GM19351 (cell line): ENCODE results near the gene DIS3L2.

ENCODE experiments used
- ATAC-seq: cut with Tn5 transposase; IDR thresholded peaks from one replicate; pipeline ENCODE4 v1.9.1; 2021; ENCODE audit warnings: mild to moderate bottlenecking, moderate library complexity; ENCODE audit not compliant: unreplicated experiment

DIS3L2 gene

DNA sequence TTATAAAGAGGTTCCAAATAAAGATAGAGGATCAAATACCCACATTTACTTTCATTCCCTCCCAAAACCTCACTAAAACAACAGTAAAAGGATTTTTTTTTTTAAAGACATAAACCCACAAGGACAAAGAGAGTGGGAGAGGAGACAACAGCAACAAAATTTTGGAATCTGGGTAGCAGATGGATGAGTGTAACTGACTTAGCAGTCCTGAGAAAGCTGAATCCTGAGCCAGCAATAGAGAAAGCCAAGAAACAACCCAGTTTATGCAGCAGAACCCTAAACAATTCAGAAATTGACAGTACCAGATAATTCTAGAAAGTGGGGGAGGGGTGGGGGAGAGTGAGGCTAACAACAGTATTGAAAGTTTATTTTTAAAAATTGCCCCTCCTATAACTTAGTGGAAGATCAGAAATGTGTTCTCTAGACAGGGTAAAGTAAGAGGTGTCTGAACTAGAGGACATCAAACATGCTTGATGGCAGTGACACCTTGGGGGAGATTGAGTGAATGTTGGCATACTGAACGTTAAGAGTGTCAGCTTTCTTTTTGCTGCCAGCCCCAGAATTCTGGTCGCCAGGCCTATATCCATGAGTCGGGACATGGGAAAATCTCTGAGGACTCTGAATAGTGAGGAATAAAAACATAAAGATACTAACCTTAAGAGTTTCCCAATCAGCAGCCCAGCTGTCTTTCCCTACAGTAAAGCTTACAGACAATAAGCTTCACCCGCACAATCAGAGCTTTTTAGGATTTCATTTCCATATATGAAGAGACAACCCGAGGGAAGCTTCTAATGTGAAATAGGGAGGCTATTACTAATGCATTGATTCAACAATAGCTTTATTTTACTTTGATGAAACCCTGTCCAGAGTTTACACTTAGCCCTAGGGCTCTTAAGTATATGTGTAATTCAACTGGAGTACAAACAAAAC lies 289.0 kb downstream of the DIS3L2 start:
- no peak for ATAC-seq

DNA sequence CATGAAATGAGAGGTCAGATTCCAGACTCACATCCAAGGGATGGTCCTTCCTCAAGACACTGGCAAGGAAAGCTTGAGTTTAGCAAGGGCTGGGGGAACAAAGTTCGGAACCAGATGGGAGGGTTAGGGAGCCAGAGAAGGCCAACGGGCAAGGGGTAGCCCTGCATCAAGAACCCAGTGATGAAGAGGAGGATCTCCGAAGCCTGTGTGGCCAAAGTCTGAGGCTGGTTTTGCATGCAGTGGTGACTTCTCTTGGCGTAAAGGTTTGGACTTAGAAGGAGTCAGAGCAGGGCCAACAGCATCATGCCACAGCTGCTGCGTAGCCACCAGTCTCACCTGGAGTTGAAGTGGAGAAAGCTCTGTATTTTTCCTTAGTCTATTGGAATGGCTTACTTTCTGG lies 293.5 kb downstream of the DIS3L2 start:
- no peak for ATAC-seq

DNA sequence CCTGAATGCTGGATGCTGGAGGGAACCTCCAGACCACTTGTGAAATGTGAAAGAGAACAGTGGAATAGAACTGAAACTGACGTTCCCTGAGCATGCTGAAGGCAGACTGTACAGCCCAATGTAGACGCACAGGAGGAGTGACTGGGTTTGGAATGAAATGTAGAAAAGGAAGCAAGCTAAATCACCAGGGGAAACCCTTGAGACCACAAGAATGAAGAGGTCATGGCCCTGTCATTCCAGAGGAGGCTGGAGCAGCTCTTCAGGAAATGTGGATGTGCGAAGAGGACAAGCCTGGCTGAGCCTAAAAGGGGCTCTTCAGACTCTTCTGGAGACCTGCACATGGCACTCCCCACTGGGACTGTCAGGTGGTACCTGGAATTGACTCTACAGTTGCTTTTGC lies 298.6 kb downstream of the DIS3L2 start:
- ATAC-seq, result no peak

DNA sequence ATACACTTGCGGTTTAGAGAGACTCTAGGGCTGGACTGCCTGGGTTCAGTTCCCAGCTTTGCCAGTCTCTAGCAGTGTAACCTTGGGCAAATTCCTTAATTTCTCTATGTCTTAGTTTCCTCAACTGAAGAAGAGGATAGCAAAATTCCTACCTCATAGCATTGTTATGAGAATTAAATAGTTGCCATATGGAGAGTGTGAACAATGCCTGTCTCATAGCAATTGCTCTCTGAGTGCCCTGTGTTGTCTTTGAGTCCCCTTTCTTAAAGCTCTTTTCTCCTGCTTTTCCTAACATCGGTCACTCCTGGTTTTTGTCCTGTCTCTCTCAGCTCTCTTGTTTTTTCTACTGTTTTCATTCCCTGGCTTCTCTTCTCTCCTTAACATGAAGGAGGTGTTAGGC lies 300.3 kb downstream of the DIS3L2 start:
- ATAC-seq, result no peak

DNA sequence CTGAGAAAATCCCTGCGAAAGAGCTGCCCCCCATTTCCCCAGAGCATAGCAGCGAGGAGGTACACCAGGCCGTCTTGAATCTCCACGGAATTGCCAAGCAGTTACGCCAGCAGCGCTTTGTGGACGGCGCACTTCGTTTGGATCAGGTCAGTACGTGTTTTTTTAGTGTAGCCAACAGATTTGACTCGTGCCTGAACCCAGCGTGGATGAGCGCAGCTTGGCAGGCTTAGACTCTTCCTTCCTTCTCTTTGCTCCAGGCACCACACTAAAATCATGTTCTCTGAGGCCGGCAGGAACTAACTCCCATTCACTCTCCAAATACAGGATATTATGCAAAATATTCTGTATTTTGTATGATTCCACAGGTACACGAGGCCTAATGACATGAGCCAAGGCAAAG lies 301.8 kb downstream of the DIS3L2 start:
- no peak for ATAC-seq

DNA sequence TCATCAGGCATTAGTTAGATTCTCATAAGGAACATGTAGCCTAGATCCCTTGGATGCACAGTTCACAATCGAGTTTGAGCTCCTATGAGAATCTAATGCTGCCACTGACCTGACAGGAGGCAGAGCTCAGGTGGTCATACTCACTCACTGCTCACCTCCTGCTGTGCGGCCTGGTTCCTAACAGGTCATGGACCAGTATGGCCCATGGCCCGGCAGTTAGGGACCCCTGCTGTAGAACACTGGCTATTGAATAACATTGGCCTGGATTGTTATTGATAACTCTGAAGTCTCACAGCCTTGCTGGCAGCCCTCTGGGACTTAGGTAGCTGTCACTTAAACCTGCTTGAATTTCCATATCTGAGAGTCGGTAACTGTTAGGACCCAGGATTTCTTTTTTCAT lies 302.6 kb downstream of the DIS3L2 start:
- no peak for ATAC-seq

DNA sequence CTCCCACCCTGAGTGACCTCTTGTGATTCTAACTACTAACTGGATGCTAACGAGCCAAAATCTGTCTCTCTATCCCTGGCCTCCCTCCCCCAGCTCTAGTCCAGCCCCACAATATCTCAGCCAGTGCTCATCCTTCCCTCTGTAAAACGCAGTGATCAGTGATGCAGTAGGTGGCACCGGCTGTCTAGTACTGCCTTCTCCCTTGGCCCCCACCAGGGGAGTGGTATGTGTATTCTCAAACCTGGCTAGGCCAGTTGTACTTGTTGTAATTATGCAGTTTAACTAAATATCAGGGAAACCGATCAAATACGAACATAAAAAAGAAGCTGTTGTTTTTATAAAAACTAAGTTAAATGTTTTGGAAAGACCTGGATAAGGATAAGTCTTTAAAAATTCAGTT lies 303.8 kb downstream of the DIS3L2 start:
- ATAC-seq, result no peak

DNA sequence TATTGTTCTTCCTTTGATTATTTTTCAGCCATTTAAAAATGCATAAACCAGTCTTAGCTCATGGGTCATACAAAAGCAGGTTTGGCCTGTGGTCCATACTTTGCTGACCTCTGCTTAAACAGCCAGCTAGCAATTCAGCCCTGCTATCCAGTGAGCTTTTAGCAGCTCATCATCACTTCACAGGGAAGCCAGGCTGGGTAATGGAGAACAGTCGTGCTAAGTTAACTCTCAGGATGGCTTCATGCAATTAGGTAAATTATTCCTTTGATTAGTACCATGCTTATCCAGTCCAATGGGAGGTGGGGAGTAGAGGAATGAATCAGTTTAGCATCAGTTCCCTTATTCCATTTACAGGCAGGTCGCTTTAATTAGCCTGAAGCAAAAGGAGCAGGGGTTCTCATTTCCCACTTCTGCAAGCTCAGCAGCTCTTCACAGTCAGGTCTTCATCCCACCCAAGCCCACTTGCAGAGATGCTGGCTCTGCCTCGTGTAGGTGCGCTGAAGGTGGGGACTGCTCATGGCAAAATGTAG lies 307.2 kb downstream of the DIS3L2 start:
- no peak for ATAC-seq

DNA sequence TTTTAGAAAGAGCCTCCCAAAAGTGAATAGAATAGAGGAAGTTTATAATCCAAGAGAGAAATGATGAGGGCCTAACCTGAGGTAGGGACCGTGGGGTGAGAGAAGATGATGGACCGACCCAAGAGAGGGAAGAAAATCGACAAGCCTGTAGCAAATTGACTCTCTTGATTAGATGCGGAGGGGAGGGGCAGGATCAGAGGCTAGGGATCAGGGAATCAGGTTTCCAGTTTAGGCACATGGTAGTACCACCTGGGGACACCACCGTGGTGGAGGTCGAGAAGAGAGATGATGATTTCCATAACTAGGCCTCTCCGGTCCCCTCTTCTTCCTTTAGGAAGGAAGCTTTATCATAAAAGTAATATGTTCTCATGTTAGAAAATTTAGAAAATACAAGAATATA lies 308.4 kb downstream of the DIS3L2 start:
- ATAC-seq, result no peak

DNA sequence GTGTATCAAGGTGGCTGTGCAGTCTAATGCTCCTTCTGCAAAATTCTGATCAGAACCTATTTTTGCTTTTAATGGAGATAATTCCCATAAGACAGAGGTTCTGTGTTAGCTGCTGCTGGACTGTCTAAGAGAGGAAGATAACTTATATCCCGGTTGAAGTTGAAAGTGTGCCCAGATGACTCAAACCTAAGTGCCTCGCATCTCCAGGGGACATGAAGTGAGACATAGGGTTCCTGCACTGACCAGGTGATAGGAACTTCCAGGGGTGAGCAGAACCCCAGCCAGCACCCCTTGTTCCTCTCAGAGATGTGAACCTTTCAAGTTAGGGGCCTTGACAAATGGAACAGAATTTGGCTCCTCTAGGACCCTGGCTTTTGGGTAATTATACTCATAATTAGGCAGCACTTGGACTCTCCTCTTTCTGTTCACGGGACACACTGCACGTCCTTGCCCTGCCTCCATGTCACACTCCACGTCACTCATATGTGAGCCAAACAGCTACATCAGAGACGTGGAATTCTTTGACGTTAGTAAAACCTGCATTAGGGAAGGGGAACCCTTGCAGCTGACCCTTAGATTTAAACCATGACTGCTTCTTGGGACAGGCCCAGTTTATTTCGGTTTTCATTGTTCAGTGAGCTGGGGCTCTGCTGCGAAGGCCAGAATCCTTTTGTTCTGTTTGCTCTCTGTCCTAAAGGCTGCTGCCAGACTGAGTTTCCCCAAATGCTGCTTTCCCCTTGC lies 312.6 kb downstream of the DIS3L2 start:
- ATAC-seq, result no peak

DNA sequence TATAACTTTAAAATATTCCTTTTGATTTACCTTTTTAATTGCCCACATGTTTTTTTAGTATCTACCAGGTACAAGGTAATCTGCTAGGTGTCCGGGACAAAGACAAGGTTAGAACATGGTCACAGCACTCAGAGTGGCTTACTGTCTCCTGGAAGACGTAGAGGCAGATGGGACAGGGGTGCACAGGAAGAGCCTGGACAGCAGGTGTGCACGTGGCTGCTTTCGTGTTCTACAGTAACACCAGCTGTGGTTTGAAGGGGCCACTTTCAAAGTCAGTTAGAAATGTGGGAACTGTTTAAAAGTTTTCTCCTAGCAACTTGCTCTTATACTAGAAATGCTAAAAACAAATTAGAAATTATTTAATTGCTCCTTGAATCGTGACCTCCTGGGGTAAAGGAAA lies 314.2 kb downstream of the DIS3L2 start:
- no peak for ATAC-seq

DNA sequence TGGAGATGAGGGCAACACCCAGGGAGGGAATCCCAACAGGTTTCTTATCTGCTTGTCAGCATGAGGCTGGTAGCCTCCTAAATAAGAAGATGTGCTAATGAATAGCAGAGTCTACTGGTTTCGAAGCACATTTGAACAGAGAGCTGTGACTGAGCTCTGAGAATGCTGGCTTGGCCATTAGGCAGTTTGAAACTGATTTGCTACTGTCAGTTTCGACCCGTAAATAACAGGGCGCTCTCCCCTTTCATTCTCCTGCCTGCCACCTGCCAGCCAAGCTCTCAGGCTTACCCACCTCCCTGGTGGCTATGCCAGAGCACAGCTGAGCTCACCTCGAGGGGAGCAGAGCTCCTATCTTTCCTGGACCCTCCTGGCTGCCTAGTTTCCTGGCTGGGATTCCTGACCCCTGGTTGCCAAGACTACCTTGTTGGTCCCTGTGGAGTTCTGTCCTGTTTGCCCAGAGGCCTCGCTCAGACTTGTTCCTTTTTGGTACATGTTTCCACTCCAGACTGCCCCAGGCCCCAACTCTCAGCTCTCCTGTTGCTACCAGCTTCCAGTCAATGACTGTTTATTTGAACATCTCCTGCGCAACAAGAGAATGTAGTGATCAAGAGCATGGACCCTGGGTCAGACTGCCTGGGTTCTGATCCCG lies 314.7 kb downstream of the DIS3L2 start:
- ATAC-seq, result no peak

DNA sequence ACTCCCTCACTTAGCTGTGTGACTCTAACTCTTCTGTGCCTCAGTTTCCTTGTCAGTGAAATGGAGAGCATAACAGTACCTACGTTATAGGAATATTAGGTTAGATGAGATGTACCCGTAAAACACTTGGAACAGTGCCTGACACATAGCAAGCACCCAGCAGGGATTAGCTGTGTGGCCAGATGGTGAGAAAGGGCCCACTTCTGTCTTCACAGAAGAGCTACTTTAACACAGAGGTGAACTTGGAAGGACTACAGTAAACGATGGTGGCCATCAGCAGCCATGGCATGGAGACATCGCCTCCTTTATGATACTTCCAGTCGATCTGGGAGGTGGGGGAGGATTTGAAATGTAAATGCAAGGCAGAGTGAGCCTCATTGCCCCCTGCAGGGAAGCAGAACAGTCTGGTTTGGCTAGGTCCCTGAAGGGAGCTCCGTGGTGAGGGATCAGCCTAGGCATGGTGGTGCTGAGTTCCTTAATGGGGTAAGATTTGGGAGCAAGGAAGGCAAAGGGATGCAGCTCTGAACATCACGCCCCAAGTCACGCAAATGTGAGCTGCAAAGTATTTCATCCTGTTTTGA lies 315.3 kb downstream of the DIS3L2 start:
- no peak for ATAC-seq

DNA sequence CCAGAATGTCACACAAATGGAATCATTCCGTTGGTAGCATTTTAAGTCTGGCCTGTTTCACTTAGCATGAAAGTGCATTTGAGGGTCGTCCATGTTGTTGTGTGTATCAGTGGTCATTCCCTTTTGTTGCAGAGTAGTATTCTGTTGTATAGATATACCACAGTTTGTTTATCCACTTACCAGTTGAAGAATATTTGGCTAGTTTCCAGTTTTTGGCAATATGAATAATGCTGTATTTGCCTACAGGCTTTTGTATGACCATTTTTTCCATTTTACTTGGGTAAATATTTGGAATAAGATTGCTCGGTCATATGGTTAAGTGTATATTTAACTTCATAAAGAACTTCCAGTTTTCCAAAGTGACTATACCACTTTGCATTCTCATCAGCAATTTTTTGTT lies 317.0 kb downstream of the DIS3L2 start:
- no peak for ATAC-seq

DNA sequence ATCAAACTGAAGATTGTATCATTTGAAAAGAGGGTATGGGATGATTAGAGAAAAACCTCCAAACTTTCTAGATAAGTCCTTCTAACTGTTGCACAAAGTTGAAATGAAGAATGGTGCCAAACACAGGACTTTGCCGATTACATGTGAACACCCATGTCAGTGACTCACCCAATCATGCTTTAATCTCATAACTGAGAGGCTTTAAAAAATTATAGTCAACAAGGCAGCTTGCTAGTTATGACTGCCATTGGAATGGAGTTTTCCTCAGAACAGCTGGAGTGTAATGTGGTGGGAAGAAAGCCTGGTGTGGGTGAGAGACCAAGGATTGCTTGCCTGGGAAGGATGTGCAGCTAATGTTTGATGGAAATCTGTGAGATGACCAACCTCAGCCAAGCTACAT lies 318.8 kb downstream of the DIS3L2 start:
- no peak for ATAC-seq

DNA sequence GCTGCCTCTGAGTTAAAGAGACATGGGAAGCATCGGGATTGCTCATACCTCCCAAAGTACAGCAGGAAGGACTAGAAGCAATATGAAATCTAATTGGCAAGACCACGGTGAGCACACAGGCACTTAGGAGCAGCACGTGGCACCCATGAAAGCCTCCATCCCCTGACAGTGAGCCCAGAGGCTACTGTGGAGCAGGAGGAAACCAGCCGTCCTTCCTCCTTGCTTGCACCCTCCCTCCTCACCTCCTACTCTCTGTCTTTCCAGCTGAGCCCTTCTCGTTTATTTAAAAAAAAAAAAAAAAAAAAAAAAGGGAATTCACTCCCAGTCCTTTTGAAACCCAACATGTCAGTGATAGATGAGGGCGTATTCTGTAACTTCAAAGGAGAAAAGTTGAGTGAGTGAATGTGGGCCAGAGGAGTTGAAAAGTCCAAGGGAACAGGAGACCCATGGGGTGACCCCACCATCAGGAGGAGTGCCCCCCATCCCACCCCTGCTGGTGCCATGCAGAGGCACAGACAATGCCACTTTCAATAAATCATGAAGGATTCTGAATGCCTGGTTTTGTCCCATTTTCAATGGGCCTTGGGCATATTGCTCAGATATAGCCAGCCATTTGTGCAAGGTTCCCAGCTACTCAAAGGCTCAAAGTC lies 320.5 kb downstream of the DIS3L2 start:
- ATAC-seq, result no peak

DNA sequence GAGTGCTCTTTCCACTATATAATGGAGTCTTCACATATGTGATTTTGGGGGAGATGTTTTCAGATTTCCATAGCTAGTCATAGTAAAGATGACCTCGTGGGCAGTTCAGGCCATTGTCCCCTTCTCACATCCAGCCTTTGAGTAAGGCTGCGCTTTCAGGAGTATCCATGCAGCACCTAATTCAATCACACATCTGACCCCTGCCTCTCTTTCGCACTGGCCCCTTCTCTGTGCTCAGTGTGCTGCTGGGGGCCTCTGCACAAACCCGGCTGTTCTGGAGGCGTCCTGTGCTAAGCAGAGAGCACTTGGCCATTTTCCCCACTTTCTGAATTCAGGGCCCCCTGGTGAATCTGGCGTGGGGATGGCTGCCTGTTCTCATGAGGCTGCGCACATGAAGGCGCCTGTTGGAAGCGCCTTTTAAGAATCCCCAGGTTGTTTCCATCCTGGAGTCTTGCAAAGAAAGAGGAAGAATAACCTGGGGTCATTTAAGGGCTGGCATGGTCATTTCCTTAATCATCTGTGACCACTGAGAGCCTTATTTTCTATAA lies 321.1 kb downstream of the DIS3L2 start:
- ATAC-seq, result no peak

DNA sequence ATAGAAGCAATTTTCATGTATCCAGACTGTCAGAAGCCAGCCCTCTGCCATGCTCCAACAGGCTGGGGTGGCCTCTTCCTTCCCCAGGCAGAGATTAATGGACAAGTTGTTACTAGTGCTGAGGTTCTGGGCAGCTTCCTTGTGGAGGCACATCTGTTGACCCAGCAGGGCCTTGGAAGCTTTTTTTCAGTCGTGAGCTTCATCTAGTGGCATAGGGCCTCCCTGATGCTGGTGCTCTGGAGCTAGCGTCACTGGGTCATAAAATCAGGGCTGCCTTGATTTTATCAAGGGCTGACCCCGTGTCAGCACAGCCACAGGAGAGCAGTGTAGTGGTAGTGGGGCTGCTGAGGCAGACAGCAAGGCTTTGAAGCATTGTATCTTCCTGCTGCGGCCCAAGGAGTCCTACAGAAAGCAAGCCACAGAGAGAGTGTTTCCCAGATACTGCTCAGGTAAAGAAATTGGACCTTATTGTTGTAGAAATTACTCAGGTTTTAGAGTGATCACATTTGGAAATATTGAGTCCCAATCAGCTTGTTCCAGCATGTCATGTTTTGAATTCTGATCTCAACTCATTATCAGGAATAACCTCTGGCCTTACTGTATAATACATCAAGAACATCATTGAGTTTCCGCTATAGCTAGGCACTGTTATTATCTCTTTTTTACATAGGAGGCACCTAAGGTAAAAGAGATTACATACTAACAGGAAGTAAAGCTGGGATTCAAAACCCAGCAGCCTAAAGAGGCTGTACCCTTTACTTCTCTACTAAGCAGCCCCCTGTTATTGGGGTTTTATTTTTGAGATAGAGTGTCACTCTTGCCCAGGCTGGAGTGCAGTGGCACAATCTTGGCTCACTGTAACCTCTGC lies 324.7 kb downstream of the DIS3L2 start:
- ATAC-seq, result no peak

DNA sequence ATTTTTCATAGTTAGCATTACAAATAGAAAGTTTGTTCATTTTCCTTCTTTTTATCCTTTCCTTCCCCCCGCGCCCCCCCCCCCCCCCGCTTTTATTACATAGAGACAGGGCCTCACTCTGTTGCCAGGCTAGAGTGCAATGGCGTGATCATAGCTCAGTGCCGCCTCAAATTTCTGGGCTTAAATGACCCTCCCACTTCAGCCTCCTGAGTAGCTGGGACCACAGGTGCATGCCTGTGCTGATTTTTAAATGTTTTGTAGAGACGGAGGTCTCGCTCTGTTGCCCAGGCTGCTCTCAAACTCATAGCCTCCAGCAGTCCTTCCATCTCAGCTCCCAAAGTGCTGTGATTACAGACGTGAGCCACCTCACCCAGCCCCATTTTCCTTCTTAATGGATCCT lies 325.8 kb downstream of the DIS3L2 start:
- ATAC-seq, result no peak
